NCI-H128 (cell line): Measurements from ENCODE around the gene CYP3A7.
"Not testable (repeated sequence)": the region's sequence is repeated elsewhere in the genome, so short reads cannot be mapped to it uniquely, and the experiment has no call there.

Experiments used
- DNase-seq: peaks from one replicate; lab custom pipeline; 2025; ENCODE audit not compliant: unreplicated experiment; lab: John Stamatoyannopoulos, UW

CYP3A7 gene

GRCh38 chr7:99742737-99743394 is 7.9 kb upstream of the CYP3A7 start:
- DNase-seq: no peak

GRCh38 chr7:99741441-99741795 is 6.4 kb upstream of the CYP3A7 start:
- no peak for DNase-seq

GRCh38 chr7:99740573-99741440 is 5.8 kb upstream of the CYP3A7 start:
- no peak for DNase-seq

GRCh38 chr7:99739699-99740572 is 4.9 kb upstream of the CYP3A7 start:
- DNase-seq: no peak

- no peak for DNase-seq
Observed at GRCh38 chr7:99737726-99738125, 2.7 kb upstream of the CYP3A7 start.

- DNase-seq: not testable (repeated sequence)
Observed at GRCh38 chr7:99736667-99737066, 1.7 kb upstream of the CYP3A7 start.

- no peak for DNase-seq
Observed at GRCh38 chr7:99733448-99733847, 1.5 kb downstream of the CYP3A7 start.

GRCh38 chr7:99733003-99733402 is 2.0 kb downstream of the CYP3A7 start:
- DNase-seq: no peak

GRCh38 chr7:99731638-99732374 is 3.2 kb downstream of the CYP3A7 start:
- no peak for DNase-seq

GRCh38 chr7:99730992-99731391 is 4.0 kb downstream of the CYP3A7 start:
- no peak for DNase-seq

GRCh38 chr7:99730238-99730810 is 4.7 kb downstream of the CYP3A7 start:
- no peak for DNase-seq

GRCh38 chr7:99729486-99730237 is 5.3 kb downstream of the CYP3A7 start:
- no peak for DNase-seq

- DNase-seq: no peak
Observed at GRCh38 chr7:99728615-99729014, 6.4 kb downstream of the CYP3A7 start.

GRCh38 chr7:99723201-99723600 is 11.8 kb downstream of the CYP3A7 start:
- DNase-seq: not testable (repeated sequence)

GRCh38 chr7:99720800-99721595 is 14.0 kb downstream of the CYP3A7 start:
- no peak for DNase-seq

GRCh38 chr7:99719996-99720769 is 14.8 kb downstream of the CYP3A7 start:
- no peak for DNase-seq

GRCh38 chr7:99713995-99714570 is 20.9 kb downstream of the CYP3A7 start:
- no peak for DNase-seq
